Hypothalamus (tissue), 51 donors: ENCODE data around the gene EML6.

Source experiments
- DNase-seq, 51 donors: peaks; one replicate each; lab custom pipeline; 2025; lab: John Stamatoyannopoulos, UW

The EML6 gene

DNA sequence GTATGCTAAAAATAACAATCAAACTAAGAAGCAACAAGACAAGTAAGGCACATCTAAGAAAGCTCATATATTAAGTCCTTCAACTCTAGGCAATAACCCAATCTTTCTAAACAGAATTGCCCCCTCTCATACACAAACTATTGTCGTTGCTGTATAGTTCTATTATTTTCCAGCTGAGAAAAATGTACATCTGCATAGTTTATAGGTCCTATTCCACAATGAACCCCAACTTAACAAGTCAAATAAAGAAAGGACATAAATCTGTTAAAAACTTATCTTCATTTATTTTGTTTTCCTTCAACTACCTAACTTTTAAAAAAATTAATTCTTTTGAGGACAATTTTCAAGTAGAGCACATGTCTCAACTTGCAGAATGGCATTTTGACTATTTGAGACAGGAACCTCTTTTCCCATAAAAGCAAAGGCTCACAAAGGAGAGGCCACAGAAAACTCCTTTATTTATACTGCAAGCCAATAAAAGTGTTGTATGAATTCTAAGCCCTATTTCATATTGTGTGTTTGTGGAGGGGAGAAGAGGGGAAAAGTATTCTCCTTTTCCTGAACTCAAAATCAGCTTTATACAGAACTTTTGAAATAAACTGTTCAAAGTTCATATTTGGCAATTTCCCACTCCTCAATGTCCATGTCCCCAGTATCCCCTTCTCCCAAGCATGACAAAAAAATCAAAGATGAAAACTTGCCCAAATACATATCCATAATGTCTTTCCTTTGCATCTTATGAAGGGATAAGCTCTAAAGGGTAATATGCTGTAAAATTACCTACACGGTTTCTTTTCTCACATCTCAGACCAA lies 289.4 kb downstream of the EML6 start:
- DNase-seq = no peak

DNA sequence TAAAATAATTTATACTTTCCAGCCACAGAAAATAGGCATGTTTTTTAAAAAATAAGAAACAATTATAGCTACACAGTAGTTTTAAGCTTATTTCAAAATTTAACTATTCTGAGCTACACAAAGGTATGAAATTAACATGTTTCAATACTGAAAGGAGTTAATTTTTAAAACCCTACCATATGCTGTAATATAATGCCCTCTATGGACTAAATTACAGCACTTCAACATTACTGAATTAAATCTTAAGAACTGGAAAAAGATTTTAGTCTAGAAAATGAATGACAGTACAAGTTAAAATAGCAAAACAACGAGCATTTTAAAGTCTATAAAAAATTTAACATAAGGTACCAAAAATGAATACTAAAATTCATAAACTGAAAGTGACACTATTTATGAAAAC lies 290.5 kb downstream of the EML6 start:
- DNase-seq = no peak

DNA sequence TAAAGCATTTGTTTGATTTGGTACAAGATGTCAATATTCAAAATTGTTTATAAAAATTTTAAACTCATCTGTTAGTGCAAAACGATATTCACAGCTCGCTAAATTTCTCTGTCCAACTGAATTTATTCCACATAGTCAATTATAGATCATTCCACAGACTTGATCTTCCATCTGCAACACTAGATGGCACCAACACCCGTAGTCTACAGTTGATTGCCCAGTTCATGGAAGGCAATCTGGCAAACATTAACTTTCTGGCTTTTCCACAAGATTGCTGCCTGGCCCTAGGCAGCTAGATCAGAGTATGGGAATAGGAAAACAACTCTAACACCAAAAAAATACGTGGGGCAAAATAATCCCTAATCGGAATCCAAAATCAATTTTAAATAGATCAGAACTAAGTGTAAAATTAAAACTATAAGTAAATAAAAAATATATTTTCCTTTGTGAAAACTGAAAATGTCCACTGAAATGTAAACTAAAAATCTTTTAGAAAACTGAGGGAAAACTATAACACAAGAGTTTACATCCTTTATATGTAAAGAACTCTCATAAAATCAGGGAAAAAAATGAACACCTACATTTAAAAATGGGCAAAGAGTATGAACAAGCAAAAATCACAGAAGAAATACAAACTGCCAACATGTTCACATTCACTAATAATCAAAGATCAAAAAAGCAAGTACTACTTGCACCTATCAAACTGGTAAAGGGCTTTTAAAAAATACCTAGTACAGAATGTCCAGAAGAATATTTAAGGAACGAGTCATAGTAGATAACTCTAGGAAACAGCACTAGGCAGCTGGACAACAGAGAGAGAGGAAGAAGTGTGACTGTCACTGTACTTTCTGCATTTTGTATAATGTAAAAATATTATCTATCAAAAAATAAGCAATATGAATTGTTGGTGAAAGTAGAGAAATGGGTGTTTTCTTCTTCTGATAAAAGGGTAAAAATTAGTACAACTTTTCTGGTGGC lies 291.8 kb downstream of the EML6 start:
- peak in 19 of 51 donors; percentile 2 to 63 (median 33) for DNase-seq

DNA sequence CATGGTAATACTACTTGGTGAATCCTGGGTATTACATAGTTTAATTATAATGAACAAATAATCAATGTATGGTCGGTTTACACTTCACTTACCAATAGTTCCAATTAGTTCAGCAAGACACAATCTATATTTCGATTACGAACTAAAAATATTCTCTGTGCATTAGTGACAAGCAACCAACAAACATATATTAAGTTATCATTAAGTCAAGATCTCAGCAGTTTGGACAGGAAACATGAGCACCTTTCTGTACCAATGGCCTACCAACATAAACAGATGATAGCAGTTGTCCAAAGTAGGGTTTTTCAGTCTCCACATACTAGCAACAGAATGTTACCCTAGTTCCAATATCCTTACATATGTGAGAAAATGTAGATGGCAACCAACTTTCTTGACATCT lies 294.0 kb downstream of the EML6 start:
- no peak for DNase-seq

DNA sequence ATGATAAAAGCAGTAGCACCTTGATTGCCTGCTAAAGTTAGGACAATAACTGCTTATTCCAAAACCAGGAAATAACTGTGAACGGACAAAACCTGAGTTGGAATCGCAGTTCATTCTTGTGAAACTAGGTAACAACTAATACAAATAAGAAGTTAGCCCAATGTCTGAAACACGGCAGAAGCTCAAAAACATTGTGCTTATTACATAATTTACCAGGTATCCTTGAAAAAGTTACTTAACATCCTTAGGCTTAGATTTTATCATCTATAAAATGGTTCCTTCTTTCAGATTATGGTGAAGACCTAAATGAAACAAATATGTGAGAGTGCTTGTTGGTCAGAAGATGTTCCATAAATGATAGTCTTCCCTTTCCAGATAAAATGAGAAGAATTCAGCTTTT lies 294.4 kb downstream of the EML6 start:
- DNase-seq = no peak

DNA sequence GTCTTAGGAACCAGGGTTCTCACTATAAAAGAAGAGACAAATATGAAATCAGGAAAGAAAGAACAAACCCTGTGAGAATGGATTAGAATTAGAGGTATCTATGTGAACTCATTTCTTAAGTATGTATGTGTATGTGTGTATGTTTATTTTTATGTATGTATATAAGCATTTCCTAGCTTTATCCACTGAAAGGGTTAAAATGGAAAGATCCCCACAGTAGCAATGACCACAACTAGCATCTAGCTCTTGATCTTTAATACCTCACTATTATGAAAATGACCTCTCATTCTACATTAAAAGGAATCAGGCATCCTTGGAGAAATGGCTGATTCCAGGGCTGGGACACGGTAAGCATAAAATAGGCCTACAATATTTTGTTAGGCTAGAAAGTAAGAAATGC lies 295.2 kb downstream of the EML6 start:
- DNase-seq = no peak

DNA sequence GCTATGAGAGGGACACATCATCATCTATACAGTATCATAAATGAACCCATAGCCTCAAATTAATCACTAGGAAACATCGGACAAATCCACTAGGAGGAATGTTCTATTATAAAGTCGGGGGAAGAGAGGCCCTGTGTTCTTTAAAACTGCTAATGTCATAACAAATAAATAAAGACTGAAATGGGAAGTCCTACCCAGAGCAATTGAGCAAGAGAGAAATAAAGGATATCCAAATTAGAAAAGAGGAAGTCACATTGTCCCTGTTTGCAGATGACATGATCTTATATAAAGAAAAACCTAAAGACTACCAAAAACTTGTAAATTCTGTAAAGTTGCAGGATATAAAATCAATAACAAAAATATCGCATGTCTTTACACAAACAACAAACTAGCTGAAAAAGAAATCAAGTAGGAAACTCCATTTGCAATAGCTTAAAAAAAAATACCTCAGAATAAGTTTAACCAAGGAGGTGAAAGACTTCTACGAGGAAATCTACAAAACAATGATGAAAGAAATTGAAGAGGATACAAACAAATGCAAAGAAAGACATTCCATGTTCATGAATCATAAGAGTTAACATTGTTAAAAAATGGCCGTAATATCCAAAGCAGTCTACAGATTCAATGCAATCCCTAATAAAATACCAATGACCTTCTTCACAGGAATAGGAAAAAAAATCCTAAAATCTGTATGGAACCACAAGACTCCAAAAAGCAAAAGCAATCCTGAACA lies 296.2 kb downstream of the EML6 start:
- no peak for DNase-seq
